ENCODE data around the gene RALGAPB. TPM values are rescaled to one million over a fixed set of nuclear protein-coding genes. Genes with fewer than 3 reads are reported as not detected.
A peak's percentile ranks its signal among the peaks of the same experiment; 100 is the strongest.

Gene RALGAPB
- total and polyA plus RNA-seq, 2 experiments from 2014 or later = 10.2 to 40.4 TPM

- H3K79me2 ChIP-seq (replicated peaks; ENCODE audit: insufficient read depth) = peaks cover 78% of the 10 kb centered on the region
- no peak overlapping the region for H3K27ac Mint-ChIP-seq
Measured at GRCh38 chr20:38432292-38432691, 40.4 kb upstream of the RALGAPB start.

More at GRCh38 chr20:38432292-38432691, 40.4 kb upstream of the RALGAPB start:
- peaks cover 7% of the 10 kb centered on the region; the same call in 1 of the 2 replicates for H3F3A ChIP-seq (replicated peaks; ENCODE audit: low read depth)
- H3K27ac ChIP-seq (ENCODE audit: low read depth) = no peak overlapping the region
- peak overlapping the region; percentile 26; the same call in 1 of the 2 replicates for H3K4me2 ChIP-seq
- peaks cover 6% of the 10 kb centered on the region; the same call in 1 of the 2 replicates for H3K4me1 ChIP-seq (ENCODE audit: insufficient read depth)
- H3K27me3 Mint-ChIP-seq (ENCODE audit: insufficient read depth, low read depth, poor library complexity) = peaks cover 30% of the 10 kb centered on the region
- no peaks in the 10 kb centered on the region for H3K27me3 ChIP-seq (ENCODE audit: insufficient read depth)
- H3K9me2 ChIP-seq (ENCODE audit: insufficient read depth) = no peaks in the 10 kb centered on the region
- H3K4me3 ChIP-seq = peak overlapping the region; percentile 99; the same call in 1 of the 2 replicates
- no peak for ATAC-seq
- DNase-seq (ENCODE audit: low spot score) = no peak
- H3K36me3 ChIP-seq (ENCODE audit: insufficient read depth) = peaks cover 65% of the 10 kb centered on the region
- H4K20me1 ChIP-seq (replicated peaks; ENCODE audit: insufficient read depth) = peaks cover 38% of the 10 kb centered on the region
- H2AFZ ChIP-seq = no peak overlapping the region
- no peak for TF ChIP-seq ZNF114 (CRISPR knock-in tag; IDR thresholded peaks at IDR 0.05)
- no peak for TF ChIP-seq JUNB (IDR thresholded peaks at IDR 0.05; ENCODE audit: unreplicated experiment)
- TF ChIP-seq EZH2phosphoT487 (IDR thresholded peaks at IDR 0.05; ENCODE audit: unreplicated experiment) = no peak
- no peak for TF ChIP-seq REST (IDR thresholded peaks at IDR 0.05; ENCODE audit: unreplicated experiment)
- TF ChIP-seq CTCF (conservative IDR thresholded peaks at IDR 0.05; ENCODE audit: low read depth in 2 of 2) = no peak
- TF ChIP-seq ZNF462 (CRISPR knock-in tag; IDR thresholded peaks at IDR 0.05) = no peak
- TF ChIP-seq NANOG (IDR thresholded peaks at IDR 0.05; ENCODE audit: borderline replicate concordance) = no peak
- no peak for TF ChIP-seq CREB1 (CRISPR knock-in tag; IDR thresholded peaks at IDR 0.05; ENCODE audit: low read depth)
- no peak for TF ChIP-seq ETS1 (IDR thresholded peaks at IDR 0.05)
- peaks cover 6% of the 10 kb centered on the region; the same call in 2 of the 3 replicates for H3K9me3 Mint-ChIP-seq
- peaks cover 78% of the 10 kb centered on the region for H3K36me3 Mint-ChIP-seq (ENCODE audit: low read depth)
- peaks cover 22% of the 10 kb centered on the region for H3K4me1 Mint-ChIP-seq
- H3K4me3 Mint-ChIP-seq = peak overlapping the region; percentile 97

All from GM23338 (cell line).